Transverse colon (tissue), 4 donors: ENCODE measurements around the gene MAL.

Source experiments
- CTCF ChIP-seq, 5 experiments: fragments of 200-600 bp in 3 of 5; fragments of 450-650 bp in 2 of 5; sonication (generic) in 3 of 5; IDR thresholded peaks; 1 replicate in 2 of 5; 2 replicates in 3 of 5; pipeline ENCODE4 v1.5.1; 2016 to 2017; ENCODE audit warnings: antibody characterized with exemption in 5 of 5, inconsistent platforms in 3 of 5, mild to moderate bottlenecking in 2 of 5, moderate library complexity in 1 of 5
- EP300 ChIP-seq: sonication (generic); formaldehyde crosslinking; IDR thresholded peaks from one replicate; pipeline ENCODE4 v1.6.1; 2017; ENCODE audit warnings: antibody characterized with exemption, low read depth
- POLR2A ChIP-seq: fragments of 450-650 bp; IDR thresholded peaks from one replicate; pipeline ENCODE4 v1.6.1; 2016; ENCODE audit warnings: antibody characterized with exemption, mild to moderate bottlenecking, moderate library complexity
- POLR2AphosphoS5 ChIP-seq, 3 donors: sonication (generic); formaldehyde crosslinking; IDR thresholded peaks; one replicate each; pipeline ENCODE4 v1.6.1; 2016; ENCODE audit warnings: antibody characterized with exemption in 3 of 3

GRCh38 chr2:95031076-95031725, 5.7 kb downstream of the MAL start:
- TF ChIP-seq CTCF (IDR thresholded peaks at IDR 0.05) (no peak), EP300 (no peak), POLR2A (no peak), POLR2AphosphoS5 (IDR thresholded peaks at IDR 0.05) (no peak)
